GM12878 (cell line): ENCODE data around the gene SMPX. TPM values are rescaled to one million over a fixed set of nuclear protein-coding genes. Genes with fewer than 3 reads are reported as not detected.

ENCODE experiments used
- BACH1 ChIP-seq: fragments of 450-650 bp; IDR thresholded peaks from 2 replicates; pipeline ENCODE4 v1.6.1; 2017; ENCODE audit warnings: mild to moderate bottlenecking, borderline replicate concordance
- CBX3 ChIP-seq: fragments of 200-600 bp; sonication (generic); IDR thresholded peaks from 2 replicates; pipeline ENCODE4 v1.6.1; 2016; ENCODE audit warnings: low read depth, borderline replicate concordance
- CHD1 ChIP-seq: IDR thresholded peaks from 2 replicates; pipeline ENCODE4 v1.6.1; 2012; ENCODE audit warnings: low read depth, low read length, improper control_type of control experiment
- IRF4 ChIP-seq: IDR thresholded peaks from 2 replicates; pipeline ENCODE4 v1.6.1; 2011; ENCODE audit warnings: low read depth, low read length
- NRF1 ChIP-seq: conservative IDR thresholded peaks from 2 replicates; pipeline ENCODE4 v1.6.1; 2011; ENCODE audit warnings: mild to moderate bottlenecking, low read depth, low read length, improper control_type of control experiment
- SIN3A ChIP-seq: IDR thresholded peaks from 2 replicates; pipeline ENCODE4 v1.6.1; 2012; ENCODE audit warnings: low read depth, low read length, improper control_type of control experiment
- SMAD1 ChIP-seq: fragments of 450-650 bp; IDR thresholded peaks from 2 replicates; pipeline ENCODE4 v1.6.1; 2018; ENCODE audit warnings: mild to moderate bottlenecking, low read depth; ENCODE audit not compliant: partially characterized antibody
- ZBTB40 ChIP-seq: fragments of 450-650 bp; IDR thresholded peaks from 2 replicates; pipeline ENCODE4 v1.6.1; 2016; ENCODE audit warnings: mild to moderate bottlenecking, moderate library complexity, borderline replicate concordance
- polyA plus RNA-seq, 11 experiments: library from polyadenylated mRNA; depleted of rRNA in 4 of 11; unstranded in 6 of 11; stranded (reverse) in 5 of 11; fragments of >200 nt; fragmentation: Nextera tagmentation in 4 of 11; fragmentation: Illumina TruSeq in 1 of 11; extraction: Ambion mirVana in 4 of 11; extraction: Trizol in 1 of 11; gene quantifications; 1 replicate in 1 of 11; 2 replicates in 10 of 11; pipeline versions ENCODE4 v1.2.1 to v1.2.3, GENCODE V29; 2011 to 2016; ENCODE audit warnings: inconsistent platforms in 2 of 11, missing spikeins in 2 of 11, low read depth in 1 of 11
- total RNA-seq, 4 experiments: library from RNA; depleted of rRNA in 3 of 4; stranded (reverse); fragments of >200 nt in 3 of 4; fragmentation: Illumina TruSeq in 1 of 4; extraction: Trizol in 1 of 4; gene quantifications; 2 replicates each; pipeline versions ENCODE4 v1.2.1 to v1.2.3, GENCODE V29; 2013 to 2021
- TF ChIP-seq, protein P1 (sequence below): fragments of 450-650 bp; IDR thresholded peaks from 2 replicates; pipeline ENCODE4 v1.6.1; 2016; ENCODE audit warnings: mild to moderate bottlenecking
- TF ChIP-seq, protein P2 (sequence below): fragments of 450-650 bp; conservative IDR thresholded peaks from 2 replicates; pipeline ENCODE4 v1.6.1; 2017; ENCODE audit warnings: mild to moderate bottlenecking, moderate library complexity
- TF ChIP-seq, protein P3 (sequence below): fragments of 450-650 bp; IDR thresholded peaks from 2 replicates; pipeline ENCODE4 v1.6.1; 2018; ENCODE audit warnings: borderline replicate concordance, mild to moderate bottlenecking; ENCODE audit not compliant: partially characterized antibody

Gene SMPX
- total and polyA plus RNA-seq, 10 of the 15 experiments (the other 5 are each of a cell fraction or from before 2014, with no cell fraction given) = 0.08 to 0.09 TPM; not detected in 8

DNA sequence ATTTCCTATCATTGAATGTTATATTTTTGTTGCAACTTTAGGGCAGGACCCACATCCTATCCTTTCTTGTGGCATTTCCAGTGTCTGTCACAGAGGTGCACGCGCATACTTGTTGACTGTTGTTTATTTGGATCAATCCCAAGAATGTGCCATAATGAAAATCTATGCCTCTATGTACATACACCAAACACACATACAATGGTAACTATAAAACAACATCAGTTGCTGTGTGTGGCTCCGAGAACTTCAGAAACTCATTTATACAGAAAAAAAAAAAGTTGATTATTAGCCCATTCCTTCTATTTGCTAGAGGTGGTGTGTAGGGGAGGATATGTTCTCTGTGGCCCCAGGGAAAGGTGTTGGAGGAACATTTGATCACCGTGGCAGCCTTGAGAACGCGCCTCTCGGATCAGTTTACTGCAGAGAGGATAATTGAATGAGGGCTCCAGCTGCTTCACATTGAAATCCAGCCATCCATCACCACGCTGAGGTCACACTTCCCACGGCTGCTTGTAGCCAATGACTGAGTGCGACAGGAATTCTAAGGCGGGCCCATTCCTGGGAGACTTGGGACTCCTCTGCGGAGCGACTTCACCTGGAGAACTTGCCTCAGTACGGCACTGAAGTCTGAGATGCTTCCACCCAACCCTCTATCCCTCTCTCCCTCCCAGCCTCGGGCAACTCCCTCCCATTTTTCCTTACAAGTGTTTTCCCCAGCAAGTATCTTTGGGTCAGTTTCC lies 19.5 kb downstream of the SMPX start (continued):
- TF ChIP-seq ZBTB40 = no peak
- TF ChIP-seq SIN3A = no peak
- TF ChIP-seq, protein P1, sequence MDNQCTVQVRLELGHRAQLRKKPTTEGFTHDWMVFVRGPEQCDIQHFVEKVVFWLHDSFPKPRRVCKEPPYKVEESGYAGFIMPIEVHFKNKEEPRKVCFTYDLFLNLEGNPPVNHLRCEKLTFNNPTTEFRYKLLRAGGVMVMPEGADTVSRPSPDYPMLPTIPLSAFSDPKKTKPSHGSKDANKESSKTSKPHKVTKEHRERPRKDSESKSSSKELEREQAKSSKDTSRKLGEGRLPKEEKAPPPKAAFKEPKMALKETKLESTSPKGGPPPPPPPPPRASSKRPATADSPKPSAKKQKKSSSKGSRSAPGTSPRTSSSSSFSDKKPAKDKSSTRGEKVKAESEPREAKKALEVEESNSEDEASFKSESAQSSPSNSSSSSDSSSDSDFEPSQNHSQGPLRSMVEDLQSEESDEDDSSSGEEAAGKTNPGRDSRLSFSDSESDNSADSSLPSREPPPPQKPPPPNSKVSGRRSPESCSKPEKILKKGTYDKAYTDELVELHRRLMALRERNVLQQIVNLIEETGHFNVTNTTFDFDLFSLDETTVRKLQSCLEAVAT = no peak
- TF ChIP-seq CBX3 = no peak
- TF ChIP-seq NRF1 = no peak
- no peak for TF ChIP-seq BACH1
- no peak for TF ChIP-seq CHD1
- no peak for TF ChIP-seq SMAD1
- TF ChIP-seq, protein P2, sequence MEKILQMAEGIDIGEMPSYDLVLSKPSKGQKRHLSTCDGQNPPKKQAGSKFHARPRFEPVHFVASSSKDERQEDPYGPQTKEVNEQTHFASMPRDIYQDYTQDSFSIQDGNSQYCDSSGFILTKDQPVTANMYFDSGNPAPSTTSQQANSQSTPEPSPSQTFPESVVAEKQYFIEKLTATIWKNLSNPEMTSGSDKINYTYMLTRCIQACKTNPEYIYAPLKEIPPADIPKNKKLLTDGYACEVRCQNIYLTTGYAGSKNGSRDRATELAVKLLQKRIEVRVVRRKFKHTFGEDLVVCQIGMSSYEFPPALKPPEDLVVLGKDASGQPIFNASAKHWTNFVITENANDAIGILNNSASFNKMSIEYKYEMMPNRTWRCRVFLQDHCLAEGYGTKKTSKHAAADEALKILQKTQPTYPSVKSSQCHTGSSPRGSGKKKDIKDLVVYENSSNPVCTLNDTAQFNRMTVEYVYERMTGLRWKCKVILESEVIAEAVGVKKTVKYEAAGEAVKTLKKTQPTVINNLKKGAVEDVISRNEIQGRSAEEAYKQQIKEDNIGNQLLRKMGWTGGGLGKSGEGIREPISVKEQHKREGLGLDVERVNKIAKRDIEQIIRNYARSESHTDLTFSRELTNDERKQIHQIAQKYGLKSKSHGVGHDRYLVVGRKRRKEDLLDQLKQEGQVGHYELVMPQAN = no peak
- no peak for TF ChIP-seq IRF4
- TF ChIP-seq, protein P3, sequence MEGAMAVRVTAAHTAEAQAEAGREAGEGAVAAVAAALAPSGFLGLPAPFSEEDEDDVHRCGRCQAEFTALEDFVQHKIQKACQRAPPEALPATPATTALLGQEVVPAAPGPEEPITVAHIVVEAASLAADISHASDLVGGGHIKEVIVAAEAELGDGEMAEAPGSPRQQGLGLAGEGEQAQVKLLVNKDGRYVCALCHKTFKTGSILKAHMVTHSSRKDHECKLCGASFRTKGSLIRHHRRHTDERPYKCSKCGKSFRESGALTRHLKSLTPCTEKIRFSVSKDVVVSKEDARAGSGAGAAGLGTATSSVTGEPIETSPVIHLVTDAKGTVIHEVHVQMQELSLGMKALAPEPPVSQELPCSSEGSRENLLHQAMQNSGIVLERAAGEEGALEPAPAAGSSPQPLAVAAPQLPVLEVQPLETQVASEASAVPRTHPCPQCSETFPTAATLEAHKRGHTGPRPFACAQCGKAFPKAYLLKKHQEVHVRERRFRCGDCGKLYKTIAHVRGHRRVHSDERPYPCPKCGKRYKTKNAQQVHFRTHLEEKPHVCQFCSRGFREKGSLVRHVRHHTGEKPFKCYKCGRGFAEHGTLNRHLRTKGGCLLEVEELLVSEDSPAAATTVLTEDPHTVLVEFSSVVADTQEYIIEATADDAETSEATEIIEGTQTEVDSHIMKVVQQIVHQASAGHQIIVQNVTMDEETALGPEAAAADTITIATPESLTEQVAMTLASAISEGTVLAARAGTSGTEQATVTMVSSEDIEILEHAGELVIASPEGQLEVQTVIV = no peak
